Effector CD8-positive, alpha-beta T cell (primary cell): ENCODE results near the gene PSD2.

Experiments used
- DNase-seq: peaks from one replicate; lab custom pipeline; 2025; lab: John Stamatoyannopoulos, UW

Gene PSD2

DNA sequence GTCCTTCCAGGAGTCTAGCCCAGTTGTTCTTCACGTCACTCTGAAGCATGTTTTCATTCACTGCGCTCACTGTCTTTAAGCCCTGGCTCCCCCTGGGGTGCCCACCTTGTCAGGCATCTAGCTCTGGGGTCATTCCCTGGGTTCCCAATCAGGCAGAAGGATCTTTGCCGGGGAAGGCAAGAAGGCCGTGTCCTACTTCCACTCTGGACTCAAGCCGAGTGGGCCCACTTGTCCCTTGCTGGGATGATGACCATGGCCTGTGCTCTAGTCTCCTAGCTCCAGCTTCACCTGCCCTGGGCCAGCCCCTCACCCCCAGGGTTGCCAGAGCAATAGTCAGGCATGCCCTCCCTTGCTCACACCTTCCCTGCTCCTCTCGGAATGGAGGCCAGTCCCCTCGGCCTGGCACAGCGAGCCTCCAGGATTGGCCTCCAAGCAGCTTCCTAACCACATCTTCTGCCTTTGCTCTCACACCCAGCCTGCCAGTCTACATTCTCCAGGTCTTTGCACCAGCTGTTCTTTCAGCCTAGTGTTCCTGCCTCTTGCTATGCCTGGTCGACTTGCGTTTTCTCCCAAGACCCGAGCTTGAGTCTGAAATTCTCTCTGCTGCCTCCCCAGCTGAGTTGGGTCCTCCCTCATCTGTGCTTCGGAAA, 32.2 kb upstream of the PSD2 start:
- no peak for DNase-seq

DNA sequence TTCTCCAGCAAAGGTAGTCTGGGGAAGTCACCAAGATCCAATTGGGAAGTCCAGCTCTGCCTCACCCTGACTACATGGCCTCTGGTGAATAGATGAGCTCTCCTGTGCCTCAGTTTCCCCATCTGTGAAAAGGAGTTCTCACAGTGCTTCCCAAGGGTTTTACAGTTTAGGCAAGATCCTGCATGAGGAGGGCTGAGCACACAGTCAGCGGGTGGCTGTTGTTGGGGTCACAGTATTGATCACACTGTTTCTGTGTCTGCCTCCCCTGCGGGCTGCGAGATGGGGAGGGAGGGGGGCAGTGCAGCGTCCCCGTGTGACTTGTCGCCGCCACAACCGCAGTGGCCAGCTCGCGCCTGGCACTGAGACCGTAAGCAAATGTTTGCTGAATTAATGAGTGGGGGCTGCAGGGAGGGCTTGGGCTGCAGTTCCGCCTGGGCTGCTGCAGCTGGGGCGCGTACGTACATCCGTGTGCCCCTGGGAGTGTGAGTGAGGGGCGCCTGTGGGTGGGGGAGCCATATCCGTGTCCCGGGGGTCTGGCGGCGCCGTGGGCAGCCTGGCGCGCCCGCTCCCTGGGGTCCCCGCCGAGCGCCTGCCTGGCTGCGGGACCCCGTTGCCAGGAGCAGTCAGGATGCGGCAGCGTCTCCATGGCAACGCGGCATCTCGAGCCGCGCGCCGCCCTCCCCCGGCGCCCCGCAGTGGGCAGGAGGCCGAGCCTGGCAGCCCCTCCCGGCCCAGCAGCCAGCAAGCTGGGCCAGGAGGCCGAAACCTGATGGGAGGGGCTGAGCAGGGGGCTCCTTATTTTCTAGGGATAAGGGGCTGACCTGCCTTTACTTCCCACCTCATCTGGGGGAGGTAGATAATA, 31.4 kb upstream of the PSD2 start:
- peak; percentile 18 for DNase-seq

DNA sequence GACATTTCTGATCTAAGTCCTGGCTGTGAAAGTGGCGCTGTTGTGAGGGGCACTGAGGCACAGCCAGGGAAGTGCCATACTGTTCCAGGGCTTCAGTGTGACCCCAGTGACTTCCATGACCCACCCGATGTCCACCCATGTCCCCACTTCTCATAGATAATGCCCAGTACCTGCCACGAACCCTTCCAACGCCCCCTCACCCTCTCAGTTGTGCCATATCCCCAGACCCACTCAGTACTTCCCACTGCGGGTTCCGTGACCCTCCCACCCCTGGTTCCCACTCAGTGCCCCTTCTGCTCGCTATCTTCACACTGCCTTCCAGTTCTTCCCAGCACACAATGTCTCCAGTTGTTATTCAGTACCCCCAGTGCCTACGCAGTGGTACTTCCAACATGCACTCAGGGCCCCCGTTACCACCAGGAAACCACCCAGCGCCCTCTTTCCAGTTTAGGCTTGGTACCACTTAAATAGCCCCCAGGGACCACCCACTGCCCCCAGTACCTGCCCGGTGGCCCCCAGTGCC, 30.7 kb upstream of the PSD2 start:
- no peak for DNase-seq

DNA sequence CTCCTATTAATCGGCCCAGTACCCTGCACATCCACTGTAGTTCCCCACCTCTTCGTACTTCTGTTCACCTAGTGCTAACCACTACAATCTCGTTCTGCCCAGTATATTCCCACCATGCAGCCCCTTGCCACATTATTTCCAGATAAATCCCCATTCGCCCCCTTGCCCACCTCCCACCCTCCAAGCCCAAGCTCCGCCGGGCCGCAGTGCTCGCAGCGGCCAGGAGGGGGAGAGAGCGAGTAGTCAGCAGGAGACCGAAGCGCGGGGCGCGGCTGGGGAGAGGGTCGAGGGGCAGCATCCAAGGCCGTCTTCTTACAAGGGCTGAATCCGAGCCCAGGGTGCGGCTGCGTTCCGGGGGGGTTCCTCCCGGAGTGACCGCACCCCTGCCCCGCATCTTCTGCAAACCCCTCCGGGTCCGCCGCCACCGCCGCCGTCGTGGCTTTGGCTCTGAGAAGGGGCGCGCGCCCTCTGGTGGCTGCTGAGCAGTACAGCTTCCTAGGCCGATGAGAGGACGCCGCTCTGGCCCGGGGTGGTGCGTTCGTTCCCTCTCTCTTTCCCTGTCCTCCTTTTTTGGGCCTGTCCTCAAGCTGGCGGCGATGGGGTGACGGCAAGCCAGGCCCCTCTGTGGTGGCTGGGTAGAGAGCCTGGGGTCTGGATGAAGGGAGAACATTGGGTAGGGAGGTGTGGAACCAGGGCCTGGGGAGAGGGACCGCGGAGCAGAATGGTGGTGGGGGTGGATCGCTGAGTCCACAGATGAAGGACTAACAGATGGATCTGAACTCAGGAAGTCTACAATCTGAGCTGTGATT, 30.0 kb upstream of the PSD2 start:
- peak; percentile 77 for DNase-seq

DNA sequence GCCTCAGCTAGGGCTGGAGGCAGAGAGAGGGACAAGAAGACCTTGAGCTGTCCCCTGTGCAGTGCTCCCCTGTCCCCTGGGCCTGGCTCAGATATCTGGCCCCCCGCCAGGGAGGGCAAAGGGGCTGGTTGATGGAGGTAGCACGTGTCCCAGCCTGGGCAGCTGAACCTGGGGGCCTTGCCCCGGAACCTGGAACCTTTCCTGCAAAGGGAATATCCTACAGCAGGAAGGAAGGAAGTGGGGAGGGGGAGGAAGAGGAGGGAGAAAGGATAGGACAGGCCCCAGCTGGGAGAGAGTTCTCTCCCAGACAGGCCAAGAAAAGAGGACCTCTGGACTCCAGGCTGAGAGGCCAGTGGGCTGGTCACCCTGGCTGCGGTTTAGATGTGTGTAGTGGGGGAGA, 27.6 kb upstream of the PSD2 start:
- no peak for DNase-seq

DNA sequence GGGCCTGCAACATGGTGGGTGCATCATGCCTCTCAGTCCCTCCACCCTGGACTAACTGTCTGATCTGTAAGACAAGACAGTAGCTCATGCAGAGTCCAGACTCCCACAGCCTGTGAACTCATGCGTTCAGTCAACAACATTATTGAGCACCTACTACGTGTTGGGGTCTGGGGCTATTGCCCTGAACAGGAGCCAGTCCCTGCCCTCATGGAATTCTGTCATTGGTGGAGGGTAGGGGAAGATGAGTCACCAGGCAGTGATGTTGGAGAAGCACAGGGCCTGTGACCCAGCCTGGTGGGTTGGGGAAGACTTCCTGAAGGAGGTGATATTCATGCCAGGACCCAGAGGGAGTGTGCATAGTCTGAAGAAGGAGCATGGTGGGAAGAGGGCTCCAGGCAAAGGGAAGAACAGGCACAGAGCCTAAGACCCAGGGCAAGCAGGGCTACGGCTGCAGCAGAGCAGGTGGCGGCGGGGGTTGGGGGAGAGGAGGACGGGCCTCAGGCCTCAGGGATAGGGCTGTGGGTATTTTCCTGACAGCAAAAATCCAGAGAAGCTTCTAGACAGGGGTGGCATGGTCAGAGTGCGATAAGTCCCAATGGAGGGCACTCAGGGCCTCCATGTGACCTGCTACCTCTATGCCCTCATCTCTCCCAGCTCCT, 26.7 kb upstream of the PSD2 start:
- no peak for DNase-seq

DNA sequence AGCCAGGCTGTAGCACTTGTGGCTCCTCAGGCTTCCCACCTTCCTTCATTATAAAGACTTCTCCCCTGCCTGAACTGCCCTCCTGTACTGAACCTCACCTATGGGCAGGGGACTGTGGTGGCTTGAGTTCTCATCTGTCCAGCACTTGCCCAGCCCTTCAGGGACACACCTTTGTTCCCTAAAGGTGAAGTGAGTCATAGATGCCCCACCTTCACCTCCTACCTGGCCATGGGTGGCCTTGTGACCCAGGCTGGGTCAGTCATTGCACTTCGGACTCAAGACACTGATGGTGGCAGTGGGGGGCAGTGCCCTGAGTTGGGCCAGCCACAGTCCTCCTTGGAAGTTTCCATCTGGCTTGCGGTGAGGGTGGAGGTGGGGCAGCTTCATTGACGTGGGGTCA, 26.1 kb upstream of the PSD2 start:
- no peak for DNase-seq

DNA sequence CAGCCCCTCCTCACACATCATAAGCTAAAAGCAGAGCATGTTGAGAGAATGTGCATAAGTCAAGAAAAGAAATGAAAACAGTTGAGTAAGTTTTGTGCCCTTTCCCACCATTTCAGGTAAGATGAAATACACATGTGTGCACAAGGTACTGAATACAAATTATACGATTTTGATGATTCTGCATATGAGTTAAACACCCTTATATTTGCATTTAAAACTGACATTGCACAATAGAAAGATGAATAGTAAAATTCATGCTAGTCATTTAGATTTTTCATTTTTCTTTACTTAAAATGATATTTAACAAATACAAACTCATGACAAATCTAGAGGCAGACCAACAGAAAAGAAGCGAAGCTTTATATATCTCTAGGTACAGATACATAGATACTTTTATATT, 24.9 kb upstream of the PSD2 start:
- DNase-seq = no peak

DNA sequence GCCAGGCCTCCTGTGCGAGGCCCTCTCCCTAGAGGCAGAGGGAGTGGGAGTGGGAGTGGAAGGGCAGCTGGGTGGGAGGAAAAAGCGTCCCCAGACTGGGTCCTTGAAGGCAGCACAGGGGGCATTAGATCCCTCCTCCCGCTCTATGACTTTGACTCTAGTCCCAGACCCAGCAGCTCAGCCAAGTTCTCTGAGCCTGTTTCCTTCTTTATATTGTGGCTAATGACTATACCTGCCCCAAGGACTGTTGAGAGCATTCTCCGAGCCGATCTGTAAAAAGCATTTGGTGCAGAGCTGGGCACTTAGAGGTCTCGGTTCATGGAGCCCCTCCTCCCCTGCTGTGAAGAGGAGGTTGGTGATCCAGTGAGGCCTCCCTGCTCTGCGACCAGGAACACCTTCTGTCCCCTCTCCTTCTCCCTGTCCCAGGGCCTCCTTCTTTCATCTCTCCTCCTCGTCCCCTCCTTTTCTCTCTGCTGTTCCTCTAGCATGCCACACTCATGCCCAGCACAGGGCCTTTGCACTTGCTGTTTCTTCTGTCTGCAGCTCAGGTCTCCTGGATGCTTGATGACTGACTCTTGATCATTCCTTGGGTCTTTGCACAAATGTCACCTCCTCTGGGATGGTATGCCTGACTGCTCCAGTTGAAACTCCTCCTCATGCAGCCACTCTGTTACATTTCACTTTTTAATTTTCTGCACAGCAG, 23.4 kb upstream of the PSD2 start:
- DNase-seq = no peak

DNA sequence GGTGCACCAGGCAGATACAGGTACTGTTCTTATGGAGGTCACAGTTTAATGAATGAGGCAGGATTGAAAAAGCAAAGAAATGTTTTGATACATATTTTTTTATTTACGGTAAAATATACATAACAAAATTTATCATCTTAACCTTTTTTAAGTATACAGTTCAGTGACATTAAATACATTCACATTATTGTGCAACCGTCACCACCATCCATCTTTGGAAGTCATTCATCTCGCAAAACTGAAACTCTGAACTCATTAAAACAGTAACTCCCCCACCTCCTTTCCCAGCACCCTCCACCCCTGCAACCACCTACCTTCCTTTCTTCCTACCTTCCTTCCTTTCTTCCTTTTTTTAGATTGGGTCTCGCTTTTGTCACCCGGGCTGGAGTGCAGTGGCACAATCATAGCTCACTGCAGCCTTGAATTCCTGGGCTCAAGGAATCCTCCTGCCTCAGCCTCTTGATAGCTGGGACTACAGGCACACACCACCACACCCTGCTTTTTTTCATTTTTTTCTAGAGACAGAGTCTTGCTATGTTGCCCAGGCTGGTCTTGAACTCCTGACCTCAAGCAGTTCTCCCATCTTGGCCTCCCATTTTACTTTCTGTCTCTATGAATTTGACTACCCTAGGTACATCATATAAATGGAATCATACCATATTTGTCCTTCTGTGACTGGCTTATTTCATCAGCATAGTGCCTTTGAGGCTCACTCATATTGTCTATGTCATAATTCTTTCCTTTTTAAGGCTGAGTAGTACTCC, 22.5 kb upstream of the PSD2 start:
- DNase-seq = no peak

DNA sequence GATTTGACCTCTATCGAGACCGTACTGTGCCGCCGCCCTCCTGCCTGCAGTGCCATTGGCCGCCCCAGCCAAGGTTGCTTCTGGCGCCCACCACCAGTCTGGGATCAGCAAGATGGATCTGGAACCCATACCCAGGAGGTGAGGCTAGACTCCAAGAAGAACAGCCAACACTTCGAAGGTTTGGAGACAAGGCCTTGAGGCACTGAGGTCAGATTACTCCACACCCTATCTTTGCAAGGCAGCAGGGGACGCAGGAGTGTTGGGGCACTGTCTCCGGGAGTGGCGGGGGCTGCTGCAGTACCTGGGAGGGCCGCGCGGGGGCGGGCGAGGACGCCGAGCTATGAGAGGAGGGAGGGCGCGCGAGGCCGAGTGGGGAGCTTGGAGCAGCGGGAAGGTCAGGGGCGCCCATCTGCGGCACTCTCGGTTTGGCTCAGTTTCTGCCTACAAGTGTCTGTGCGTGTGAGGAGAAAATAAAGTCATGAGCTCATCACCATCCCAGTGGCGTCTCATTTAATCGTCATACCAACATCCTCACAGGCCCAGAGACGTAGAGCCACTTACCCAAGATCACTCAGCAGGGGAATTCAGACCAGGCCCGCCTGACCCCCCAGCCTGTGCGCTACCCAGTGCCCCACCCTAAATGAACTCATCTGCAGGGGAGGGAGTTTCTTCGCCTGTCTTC, 20.5 kb upstream of the PSD2 start:
- peak; percentile 69 for DNase-seq

DNA sequence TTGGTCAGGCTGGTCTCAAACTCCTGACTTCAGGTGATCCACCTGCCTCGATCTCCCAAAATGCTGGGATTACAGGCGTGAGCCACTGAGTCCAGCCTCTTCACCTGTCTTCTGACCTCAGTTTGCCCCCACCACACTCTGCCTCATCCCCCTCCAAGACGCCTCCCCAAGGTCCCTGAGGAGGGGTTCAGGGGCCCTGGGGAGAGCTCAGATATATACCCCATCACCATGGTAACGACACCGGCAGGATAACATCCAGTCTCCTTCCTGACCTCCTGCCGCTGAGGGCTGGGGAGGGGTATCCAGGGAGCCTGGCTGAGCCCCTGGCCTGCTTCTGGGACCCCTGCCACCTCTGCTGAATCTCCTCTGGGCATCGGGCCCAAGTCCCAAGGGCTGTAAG, 19.7 kb upstream of the PSD2 start:
- no peak for DNase-seq

DNA sequence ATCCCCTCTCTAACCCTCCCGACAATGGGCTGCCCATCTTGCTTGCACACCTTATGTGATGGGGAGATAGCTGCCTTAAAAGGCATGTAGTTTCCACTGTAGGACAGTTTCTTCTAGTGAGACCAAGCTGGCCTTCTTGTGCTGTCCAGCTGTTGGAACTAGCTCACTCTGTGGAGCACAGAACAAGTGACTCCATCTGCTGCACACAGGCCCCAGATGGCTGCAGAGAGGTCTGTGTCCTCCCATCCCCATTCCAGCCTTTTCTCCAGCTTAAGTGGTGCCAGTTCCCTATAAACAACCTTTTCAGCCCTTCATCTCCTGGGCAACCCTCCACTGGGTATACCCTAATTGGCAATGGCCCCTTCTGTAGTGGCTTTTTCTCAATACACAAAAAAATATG, 18.7 kb upstream of the PSD2 start:
- DNase-seq = no peak

DNA sequence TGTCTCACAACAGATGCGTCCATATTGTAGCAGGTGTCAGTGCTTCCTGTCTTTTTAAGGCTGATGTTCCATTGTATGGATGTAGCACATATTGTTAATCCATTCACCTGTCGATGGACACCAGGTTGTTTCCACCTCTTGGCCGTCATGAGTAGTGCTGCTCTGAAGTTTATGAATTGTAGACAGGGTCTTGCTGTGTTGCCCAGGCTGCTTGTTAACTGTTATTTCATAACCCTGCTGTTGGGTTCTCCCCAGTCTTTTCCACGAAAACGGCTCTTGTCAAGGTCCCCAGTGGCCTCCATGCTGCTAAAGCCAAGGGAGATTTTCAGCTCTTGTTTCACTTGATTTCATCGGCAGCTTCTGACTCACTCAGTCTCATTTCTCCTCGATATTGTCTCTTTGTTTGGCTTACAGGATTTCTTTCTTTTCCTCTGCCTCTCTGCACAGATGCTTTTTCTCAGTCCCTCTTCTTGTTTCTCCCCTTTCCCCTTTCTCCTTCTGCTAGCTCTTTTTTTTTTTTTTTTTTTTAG, 12.1 kb upstream of the PSD2 start:
- no peak for DNase-seq

DNA sequence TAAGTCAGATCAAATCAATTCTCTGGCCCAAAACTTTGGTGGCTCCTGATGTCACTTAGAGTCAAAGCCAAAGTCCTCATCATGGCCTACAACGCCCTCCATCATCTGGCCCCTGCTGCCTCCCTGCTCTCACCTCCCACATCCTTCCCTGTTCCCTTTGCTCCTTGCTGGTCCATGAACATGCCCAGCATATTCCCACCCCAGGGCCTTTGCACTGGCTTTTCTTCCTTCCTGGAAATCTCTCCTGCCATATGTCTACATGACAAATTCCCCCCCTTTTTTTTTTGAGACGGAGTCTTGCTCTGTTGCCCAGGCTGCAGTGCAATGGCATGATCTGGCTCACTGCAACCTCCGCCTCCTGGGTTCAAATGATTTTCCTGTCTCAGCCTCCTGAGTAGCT, 11.1 kb upstream of the PSD2 start:
- no peak for DNase-seq

DNA sequence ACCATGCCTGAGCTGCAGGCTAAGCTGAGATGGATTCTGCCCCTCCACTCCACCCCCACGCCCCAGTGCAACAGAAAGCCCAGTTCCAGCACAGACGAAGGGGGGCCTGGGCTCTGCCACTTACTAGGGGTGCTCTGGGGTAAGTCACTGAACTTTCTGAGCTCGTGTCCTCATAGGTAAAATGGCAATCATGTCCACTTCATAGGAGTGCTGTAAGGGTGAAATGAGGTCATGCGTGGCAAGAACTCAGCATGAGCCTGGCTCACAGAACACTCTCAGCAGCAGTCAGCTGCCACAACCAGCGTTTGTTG, 8.4 kb upstream of the PSD2 start:
- no peak for DNase-seq

DNA sequence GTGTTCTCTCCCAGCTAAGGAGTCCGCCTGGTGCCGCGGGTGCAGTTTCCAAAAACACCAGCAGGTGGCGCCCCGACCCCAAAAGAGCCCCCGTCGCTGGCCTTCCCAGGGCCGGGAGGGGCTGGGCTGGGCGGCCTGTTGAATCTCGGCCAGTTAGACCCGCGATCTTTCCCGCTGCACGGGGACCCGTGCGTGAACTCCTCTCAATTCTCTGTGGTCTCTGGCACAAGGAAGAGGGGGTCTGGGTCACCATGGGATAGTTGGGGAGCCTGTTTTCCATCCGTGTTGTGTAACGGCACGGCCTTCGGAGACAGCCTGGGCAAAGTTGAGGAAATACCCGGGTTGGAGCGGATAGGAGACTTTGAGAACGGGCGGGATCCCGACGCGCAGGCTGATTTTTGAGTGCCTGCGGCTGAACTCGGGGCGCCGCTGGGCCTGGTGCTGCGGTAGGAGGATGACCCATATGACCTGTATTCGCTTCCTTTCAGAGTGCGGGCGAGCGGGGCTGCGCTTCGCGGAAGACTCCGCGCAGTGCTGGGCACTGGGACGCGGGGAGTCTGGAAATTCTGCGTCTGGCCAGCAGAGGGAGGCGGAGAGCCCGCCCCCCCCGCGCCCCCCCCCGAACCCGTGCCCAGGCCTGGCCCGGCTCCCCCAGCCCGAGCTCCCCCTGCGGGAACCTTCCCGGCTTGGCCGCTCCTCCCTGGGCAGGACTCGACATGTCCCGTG, 7.9 kb upstream of the PSD2 start:
- DNase-seq = peak; percentile 81

DNA sequence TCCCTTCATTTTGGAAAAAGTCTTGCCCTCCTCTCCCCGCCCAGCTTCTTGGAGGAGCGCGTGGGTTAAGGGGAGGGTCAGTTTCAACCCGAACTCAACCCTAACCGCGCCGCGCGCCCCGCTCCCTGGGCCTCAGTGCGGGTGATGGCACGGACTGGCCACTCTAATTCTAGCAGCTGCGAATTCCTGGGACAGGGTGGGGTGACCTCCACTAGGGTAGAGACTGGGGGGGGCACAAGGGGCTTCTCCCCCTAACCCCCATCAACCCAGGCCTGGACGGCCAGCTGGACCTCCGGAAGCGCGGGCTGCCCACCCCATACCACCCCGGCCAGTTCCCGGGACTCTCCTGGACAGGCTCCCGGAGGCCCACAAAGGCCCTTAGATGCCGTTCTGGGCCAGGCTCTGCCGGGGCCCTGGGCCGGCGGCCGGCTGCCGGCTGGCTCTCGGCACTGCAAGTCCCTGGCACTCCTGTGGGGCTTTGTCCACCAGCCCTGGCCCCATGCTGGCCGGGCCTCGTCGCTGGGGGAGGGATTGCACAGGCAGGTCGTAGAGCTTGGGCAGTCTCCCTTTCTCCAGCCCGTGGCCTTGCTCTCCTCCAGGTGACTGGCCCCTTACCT, 7.2 kb upstream of the PSD2 start:
- DNase-seq = no peak
